HG03520 (cell line): ENCODE results near the gene NR6A1.

ENCODE experiments used
- ATAC-seq: cut with Tn5 transposase; IDR thresholded peaks from one replicate; pipeline ENCODE4 v1.9.1; 2021; ENCODE audit warnings: mild to moderate bottlenecking, moderate library complexity; ENCODE audit not compliant: unreplicated experiment

NR6A1 gene

DNA sequence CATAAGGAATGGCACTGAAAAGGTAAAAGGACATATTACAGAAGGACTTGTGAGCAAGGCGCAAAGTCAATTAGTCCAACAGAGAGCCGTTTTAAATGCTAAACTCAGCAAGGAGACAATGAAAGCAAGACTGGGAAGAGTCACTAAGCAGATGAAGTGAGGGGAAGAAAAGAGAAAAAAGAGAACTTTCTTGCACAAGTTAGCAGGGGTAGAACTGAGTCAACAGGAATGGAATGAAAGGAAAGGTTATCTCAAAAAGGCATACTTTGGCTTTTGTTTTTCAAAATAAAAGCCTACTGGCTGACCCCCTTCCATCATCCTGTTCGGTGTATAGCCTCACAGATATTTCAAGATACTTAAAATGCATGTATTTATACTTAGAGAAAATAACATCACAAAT lies 75.0 kb downstream of the NR6A1 start:
- ATAC-seq = no peak

- no peak for ATAC-seq
Measured at GRCh38 chr9:124695280-124695890, 75.7 kb downstream of the NR6A1 start.

GRCh38 chr9:124694414-124695279 lies 76.5 kb downstream of the NR6A1 start:
- ATAC-seq = no peak

DNA sequence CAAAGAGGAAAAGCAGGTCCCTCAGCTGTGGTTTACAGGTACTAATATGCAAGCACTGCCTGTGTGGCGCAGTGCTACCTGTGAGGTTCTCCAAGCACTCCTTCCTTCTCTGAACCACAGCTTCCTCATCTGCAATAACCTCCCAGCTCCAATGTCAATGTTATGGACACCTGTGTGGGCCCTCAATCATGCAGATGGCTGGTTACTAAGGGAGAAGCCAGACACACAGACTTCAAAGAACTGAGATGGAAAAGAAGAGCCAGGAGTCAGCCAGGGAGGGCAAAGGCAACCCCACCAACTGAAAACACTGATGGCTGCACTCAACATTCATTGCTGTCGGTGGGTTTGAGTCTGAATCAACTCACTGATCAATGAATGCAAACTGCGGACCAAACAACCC lies 77.7 kb downstream of the NR6A1 start:
- ATAC-seq = no peak

DNA sequence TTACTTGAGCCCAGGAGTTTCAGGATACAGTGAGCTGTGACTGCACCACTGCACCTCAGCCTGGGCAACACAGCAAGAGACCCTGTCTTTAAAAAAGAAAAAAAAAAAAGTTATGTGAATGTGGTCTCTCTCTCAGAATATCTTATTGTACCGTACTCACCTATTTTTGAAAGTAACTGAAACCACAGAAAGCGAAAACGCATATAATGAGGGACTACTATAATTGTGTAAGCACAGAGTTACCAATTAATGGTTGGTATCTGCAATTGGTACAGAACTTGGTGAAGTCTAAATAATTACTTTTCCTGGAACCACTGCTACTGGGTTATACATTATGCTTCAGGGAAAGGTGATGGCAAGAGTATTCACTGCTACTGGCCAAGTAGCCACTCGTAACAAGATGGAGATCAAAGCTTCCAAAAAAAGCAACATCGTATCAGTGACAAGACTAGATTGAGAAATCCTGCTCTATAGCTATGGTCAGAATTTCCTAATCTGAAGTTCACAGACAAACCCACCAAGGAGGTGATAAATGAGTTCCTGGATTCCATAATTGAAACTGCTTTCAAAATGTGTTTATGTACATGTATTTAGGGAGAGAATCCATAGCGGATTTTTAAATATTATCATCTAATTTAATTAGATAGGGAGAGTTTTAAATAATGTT lies 82.7 kb downstream of the NR6A1 start:
- no peak for ATAC-seq

- no peak for ATAC-seq
Measured at GRCh38 chr9:124686918-124687317, 84.2 kb downstream of the NR6A1 start.

- ATAC-seq = no peak
Measured at GRCh38 chr9:124685217-124685616, 85.9 kb downstream of the NR6A1 start.

DNA sequence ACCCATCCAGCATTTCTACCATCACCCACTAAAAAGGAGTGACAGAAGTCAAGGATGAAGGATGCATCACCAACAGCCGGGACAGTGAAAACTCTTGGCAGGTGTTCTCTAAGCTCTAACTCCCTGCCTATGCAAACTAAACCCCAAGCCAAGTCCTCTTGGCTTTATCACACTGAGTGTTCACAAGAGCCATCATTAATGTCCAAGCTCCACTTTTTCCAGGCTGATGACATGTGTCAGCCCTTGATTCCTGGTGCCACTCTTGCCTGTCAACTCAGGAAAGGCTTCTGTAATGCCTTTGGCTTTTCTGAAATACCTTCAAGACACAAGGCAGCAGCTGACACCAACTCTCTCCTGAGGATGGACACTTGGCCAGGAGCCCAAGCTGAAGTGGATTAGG lies 86.9 kb downstream of the NR6A1 start:
- ATAC-seq = no peak

DNA sequence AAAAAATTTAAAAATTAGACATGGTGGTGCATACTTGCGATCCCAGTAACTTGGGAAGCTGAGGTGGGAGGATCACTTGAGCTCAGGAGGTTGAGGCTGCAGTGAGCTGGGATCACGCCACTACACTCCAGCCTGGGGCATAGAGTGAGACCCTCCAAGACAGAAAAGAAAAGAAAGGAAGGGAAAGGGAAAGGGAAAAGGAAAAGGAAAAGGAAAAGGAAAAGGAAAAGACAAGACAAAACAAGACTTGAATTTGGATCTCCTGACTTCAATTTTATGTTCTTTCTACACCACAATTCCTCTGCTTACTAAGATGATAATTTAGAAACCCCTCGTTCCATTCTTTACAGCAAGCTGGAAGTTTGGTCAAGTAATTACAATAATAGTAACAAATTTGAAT lies 88.1 kb downstream of the NR6A1 start:
- no peak for ATAC-seq

GRCh38 chr9:124680714-124681390 lies 90.3 kb downstream of the NR6A1 start:
- ATAC-seq = no peak

DNA sequence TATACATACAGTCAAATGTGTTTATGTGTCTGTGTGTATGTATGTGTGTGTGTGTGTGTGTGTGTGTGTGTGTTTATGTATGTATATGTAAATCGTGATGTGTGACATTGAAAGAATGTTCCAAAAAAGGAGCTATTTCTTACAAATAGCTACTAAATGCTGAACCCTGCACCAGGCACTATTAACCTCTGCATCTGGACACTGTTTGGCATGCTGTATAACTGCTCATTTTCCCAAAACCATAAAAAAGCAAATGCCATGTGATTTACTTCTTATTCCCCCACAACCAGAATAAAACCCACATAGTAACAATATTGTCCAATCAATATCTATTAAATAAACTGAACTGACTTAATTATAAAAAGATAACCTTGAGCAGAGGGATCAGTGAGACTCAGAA lies 91.1 kb downstream of the NR6A1 start:
- ATAC-seq = no peak

- no peak for ATAC-seq
Measured at GRCh38 chr9:124676159-124676551, 95.0 kb downstream of the NR6A1 start.

GRCh38 chr9:124675261-124676158 lies 95.6 kb downstream of the NR6A1 start:
- no peak for ATAC-seq

DNA sequence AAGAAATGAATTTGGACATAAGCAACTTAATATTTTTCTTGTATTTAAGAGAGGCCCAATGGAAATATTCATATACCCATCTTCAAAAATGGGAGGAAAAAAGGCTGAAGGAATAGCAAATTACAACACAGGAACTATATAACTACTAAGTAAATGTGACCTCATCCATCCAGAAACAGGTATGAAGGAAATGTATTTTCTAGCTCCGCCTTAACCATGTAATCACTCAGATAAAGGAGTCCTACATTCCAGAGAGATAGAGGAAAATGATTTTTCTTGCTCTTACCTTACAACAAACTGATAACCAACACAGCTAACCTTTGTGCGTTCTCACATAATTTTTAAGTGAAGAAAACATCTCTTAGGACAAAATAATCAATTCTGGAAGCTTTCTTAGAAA lies 96.5 kb downstream of the NR6A1 start:
- no peak for ATAC-seq

GRCh38 chr9:124673063-124673462 lies 98.0 kb downstream of the NR6A1 start:
- ATAC-seq = no peak

GRCh38 chr9:124671861-124672260 lies 99.2 kb downstream of the NR6A1 start:
- ATAC-seq = no peak

DNA sequence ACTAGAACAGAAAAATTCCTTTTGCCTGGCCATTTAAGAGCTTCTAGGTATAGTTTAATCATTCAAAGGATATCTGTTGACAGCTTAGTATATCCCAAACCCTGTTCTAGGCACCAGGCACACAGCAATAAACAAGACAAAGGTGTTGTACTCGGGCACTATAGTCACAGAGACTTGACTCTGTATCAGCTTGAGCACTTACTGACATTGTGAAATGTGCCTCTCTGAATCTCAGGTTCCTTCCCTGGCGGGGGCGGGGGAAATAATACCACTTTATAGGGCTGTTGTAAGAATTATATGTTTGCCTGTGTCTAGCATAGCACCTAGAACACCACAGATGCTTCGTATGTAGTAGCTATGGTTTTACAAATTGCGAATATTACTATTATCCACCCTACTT lies 104.5 kb downstream of the NR6A1 start:
- ATAC-seq = no peak

DNA sequence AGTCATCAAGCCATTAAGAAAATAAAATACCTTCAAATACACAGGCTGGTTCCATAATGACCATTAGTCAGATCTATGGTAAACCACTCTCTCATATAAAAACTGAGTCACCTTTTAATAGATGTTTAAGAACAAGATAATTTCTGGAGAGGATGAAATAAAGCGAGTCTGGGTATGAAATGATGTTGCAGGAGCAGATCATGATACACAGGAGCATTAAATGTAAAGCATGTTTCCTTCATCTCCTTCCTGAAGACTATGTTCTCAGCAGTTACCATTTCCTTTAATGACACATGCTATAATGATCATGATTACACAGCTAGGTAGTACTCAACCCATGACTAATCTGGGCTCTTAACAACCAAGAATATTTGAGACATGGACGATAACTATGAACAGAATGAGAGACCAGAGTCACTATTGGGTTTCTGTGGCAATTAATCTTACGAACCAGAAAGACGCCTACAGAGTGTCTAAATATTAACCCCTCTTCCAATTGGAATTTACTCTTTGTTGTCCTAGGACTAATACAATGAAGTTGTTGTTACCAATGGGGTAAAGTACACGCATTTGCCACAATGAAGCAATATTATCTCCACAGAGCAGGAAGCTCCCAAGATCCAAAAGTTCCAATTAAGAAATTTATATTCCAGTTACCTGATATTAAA lies 105.6 kb downstream of the NR6A1 start:
- ATAC-seq = no peak

GRCh38 chr9:124664143-124664542 lies 107.0 kb downstream of the NR6A1 start:
- ATAC-seq = no peak
